ENCODE results near the gene PF4V1. TPM values are rescaled to one million over a fixed set of nuclear protein-coding genes. Genes with fewer than 3 reads are reported as not detected.

PF4V1 gene
- total RNA-seq, 1 donor from 2014 or later: not detected

DNA sequence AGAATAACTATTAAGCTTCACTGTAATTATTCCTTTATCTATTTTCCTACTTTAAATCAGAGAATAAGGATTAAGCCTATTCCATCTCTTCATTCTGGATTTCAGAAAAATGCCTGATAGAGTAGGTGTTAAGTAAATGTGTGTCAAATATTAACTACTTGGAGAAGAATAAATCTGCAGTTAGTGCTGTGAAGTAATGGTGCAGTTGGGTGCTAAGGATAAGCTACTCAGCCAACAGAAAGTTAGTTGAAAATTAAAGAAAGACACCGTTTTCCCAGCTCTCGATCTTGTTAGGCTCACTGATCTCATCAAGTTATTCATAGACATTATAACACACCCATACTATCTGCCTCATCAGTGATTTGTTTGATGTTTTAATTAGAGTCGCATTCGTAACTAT lies 7.1 kb downstream of the PF4V1 start:
- H3K27ac Mint-ChIP-seq: no peak overlapping the region
- no peaks in the 10 kb centered on the region for H3K4me1 Mint-ChIP-seq
- H3K9me3 Mint-ChIP-seq: no peaks in the 10 kb centered on the region
- no peak overlapping the region for H3K4me3 Mint-ChIP-seq
- no peaks in the 10 kb centered on the region for H3K36me3 Mint-ChIP-seq
- TF ChIP-seq, protein P1, sequence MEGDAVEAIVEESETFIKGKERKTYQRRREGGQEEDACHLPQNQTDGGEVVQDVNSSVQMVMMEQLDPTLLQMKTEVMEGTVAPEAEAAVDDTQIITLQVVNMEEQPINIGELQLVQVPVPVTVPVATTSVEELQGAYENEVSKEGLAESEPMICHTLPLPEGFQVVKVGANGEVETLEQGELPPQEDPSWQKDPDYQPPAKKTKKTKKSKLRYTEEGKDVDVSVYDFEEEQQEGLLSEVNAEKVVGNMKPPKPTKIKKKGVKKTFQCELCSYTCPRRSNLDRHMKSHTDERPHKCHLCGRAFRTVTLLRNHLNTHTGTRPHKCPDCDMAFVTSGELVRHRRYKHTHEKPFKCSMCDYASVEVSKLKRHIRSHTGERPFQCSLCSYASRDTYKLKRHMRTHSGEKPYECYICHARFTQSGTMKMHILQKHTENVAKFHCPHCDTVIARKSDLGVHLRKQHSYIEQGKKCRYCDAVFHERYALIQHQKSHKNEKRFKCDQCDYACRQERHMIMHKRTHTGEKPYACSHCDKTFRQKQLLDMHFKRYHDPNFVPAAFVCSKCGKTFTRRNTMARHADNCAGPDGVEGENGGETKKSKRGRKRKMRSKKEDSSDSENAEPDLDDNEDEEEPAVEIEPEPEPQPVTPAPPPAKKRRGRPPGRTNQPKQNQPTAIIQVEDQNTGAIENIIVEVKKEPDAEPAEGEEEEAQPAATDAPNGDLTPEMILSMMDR (IDR thresholded peaks at IDR 0.05; ENCODE audit: unreplicated experiment): no peak
- peaks cover 43% of the 10 kb centered on the region for H3K27me3 Mint-ChIP-seq (ENCODE audit: low read depth)
- DNase-seq (ENCODE audit: low spot score in 2 of 2, unreplicated experiment in 2 of 2): no peak

GRCh38 chr4:73860917-73861316 lies 7.8 kb downstream of the PF4V1 start:
- no peak for DNase-seq (ENCODE audit: low spot score in 2 of 2, unreplicated experiment in 2 of 2)
- Mint-ChIP-seq H3K27ac (no peak overlapping the region), H3K27me3 (ENCODE audit: low read depth) (peaks cover 45% of the 10 kb centered on the region), H3K36me3 (no peaks in the 10 kb centered on the region), H3K9me3 (no peaks in the 10 kb centered on the region), H3K4me3 (no peak overlapping the region), H3K4me1 (no peaks in the 10 kb centered on the region)
- TF ChIP-seq, protein P1 (IDR thresholded peaks at IDR 0.05; ENCODE audit: unreplicated experiment): no peak

DNA sequence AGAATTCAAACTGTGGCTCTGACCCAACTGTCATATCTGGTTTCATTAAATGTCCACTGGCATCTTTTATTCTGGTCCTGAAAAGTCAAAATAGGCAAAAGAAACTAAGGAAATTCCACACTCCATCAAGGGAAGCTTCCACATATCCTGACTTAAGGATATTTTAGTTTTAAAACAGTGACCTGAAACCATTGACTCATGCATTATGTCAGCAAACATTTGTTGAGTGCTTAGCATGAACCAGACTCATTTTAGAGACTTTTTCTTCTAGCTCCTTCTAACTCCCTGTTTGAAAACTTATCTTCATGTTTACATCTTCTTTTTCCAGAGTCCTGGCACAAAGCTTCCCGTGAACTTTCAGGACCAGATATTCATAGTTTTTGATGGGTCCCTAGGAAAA lies 9.2 kb downstream of the PF4V1 start:
- H3K4me3 Mint-ChIP-seq: no peak overlapping the region
- H3K9me3 Mint-ChIP-seq: no peaks in the 10 kb centered on the region
- no peaks in the 10 kb centered on the region for H3K36me3 Mint-ChIP-seq
- H3K27ac Mint-ChIP-seq: no peak overlapping the region
- TF ChIP-seq, protein P1 (IDR thresholded peaks at IDR 0.05; ENCODE audit: unreplicated experiment): no peak
- H3K4me1 Mint-ChIP-seq: no peaks in the 10 kb centered on the region
- H3K27me3 Mint-ChIP-seq (ENCODE audit: low read depth): peaks cover 56% of the 10 kb centered on the region
- DNase-seq (ENCODE audit: low spot score in 2 of 2, unreplicated experiment in 2 of 2): no peak

DNA sequence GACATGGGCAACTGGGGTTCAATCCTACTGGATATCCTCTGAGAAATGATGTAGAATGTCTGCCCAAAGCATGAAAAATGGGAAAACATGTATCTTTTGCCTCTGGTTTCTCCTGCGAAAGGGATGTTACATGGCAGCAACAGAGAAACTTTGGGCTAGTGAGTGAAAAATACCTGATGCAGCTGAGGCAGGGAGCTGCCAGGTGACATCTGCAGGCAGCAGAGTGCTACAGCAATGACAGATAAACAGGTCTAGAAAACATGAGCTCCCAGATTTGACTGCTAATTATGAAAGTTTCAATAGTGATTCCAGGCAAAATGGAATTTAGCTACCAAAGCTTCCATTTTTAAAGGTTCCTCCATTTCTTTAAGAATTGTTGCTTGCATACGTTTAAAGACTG lies 11.3 kb downstream of the PF4V1 start:
- Mint-ChIP-seq H3K4me3 (no peak overlapping the region), H3K9me3 (no peaks in the 10 kb centered on the region), H3K27me3 (ENCODE audit: low read depth) (peaks cover 72% of the 10 kb centered on the region), H3K36me3 (no peaks in the 10 kb centered on the region), H3K27ac (no peak overlapping the region), H3K4me1 (peaks cover 13% of the 10 kb centered on the region)
- TF ChIP-seq, protein P1 (IDR thresholded peaks at IDR 0.05; ENCODE audit: unreplicated experiment): no peak
- no peak for DNase-seq (ENCODE audit: low spot score in 2 of 2, unreplicated experiment in 2 of 2)

- no peak for DNase-seq (ENCODE audit: low spot score in 2 of 2, unreplicated experiment in 2 of 2)
- Mint-ChIP-seq H3K36me3 (no peaks in the 10 kb centered on the region), H3K27ac (no peak overlapping the region), H3K27me3 (ENCODE audit: low read depth) (peaks cover 74% of the 10 kb centered on the region), H3K4me3 (no peak overlapping the region), H3K4me1 (peaks cover 17% of the 10 kb centered on the region), H3K9me3 (no peaks in the 10 kb centered on the region)
- TF ChIP-seq, protein P1 (IDR thresholded peaks at IDR 0.05; ENCODE audit: unreplicated experiment): no peak
Observed at GRCh38 chr4:73864961-73865360, 11.9 kb downstream of the PF4V1 start.

All from mesothelial cell of epicardium (in vitro differentiated cells).